GM12874 (cell line): ENCODE data around the gene R3HDM1.

Experiments used
- TF ChIP-seq, protein P1 (sequence below): IDR thresholded peaks from 2 replicates; pipeline ENCODE4 v1.5.1; 2011; ENCODE audit warnings: low read depth, mild to moderate bottlenecking, control low read depth, low read length, moderate library complexity; ENCODE audit not compliant: insufficient read depth

Gene R3HDM1

DNA sequence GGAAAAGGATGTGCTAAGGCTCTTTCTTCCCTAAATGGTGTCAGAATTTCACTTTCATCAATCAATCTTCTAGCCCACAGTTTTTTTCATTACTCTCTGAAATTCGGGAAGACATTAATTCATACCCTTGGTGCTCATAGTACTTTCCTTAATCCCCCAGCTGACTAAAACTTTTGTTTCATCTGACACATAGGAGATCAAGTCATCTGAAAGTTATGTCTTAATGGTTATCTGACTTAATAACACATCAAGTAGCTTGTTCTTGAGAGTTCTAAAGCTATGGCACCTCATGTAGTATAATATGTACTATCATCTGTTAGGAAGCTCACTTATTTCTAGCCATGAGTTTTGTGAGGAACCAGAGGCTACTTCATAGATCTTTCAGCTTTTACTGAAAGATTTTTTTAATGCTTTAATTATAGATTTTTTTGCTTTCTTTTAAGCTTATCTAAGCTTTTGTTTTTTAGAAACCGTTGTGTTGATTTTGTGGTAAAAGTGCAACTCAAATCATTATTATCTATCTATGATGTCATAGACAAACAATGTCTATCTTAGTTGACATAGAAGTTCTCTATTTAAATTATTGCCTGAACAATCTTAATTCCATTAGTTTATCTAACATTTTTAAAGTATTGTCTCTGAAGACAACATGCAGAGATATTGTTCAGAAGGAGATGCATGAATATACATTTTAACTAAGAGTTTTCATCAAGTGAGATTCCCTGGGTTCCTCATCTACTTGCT is 116.7 kb downstream of the R3HDM1 start:
- TF ChIP-seq, protein P1, sequence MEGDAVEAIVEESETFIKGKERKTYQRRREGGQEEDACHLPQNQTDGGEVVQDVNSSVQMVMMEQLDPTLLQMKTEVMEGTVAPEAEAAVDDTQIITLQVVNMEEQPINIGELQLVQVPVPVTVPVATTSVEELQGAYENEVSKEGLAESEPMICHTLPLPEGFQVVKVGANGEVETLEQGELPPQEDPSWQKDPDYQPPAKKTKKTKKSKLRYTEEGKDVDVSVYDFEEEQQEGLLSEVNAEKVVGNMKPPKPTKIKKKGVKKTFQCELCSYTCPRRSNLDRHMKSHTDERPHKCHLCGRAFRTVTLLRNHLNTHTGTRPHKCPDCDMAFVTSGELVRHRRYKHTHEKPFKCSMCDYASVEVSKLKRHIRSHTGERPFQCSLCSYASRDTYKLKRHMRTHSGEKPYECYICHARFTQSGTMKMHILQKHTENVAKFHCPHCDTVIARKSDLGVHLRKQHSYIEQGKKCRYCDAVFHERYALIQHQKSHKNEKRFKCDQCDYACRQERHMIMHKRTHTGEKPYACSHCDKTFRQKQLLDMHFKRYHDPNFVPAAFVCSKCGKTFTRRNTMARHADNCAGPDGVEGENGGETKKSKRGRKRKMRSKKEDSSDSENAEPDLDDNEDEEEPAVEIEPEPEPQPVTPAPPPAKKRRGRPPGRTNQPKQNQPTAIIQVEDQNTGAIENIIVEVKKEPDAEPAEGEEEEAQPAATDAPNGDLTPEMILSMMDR: no peak

- TF ChIP-seq, protein P1: no peak
These were observed 119.4 kb downstream of the R3HDM1 start for GRCh38 chr2:135650721-135651120.

- TF ChIP-seq, protein P1: no peak
These were observed 120.4 kb downstream of the R3HDM1 start for GRCh38 chr2:135651717-135652116.

DNA sequence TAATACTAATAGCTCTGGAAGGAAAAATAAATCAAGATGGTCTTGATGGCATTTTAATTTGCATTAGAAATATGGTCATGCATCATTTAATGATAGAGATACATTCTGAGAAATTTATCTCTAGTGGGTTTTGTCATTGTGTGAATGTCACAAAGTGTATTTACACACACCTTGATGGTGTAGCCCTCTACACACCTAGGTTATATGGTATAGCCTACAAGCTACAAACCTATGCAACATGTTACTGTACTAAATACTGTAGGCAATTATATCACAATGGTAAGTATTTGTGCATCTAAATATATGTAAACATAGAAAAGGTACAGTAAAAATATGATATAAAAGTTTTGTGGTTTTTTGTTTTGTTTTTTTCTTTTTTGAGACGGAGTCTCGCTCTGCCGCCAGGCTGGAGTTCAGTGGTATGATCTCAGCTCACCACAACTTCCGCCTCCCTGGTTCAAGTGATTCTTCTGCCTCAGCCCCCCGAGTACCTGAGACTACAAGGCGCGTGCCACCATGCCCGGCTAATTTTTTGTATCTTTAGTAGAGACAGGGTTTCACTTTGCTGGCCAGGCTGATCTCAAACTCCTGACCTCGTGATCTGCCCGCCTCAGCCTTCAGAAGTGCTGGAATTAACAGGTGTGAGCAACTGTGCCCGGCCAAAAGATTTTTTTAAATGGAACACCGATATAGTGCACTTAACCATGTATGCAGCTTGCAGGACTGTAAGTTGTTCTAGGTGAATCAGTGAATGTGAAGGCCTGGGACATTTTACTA is 126.7 kb downstream of the R3HDM1 start:
- TF ChIP-seq, protein P1: no peak

GRCh38 chr2:135662088-135662487 is 130.8 kb downstream of the R3HDM1 start:
- TF ChIP-seq, protein P1: no peak

DNA sequence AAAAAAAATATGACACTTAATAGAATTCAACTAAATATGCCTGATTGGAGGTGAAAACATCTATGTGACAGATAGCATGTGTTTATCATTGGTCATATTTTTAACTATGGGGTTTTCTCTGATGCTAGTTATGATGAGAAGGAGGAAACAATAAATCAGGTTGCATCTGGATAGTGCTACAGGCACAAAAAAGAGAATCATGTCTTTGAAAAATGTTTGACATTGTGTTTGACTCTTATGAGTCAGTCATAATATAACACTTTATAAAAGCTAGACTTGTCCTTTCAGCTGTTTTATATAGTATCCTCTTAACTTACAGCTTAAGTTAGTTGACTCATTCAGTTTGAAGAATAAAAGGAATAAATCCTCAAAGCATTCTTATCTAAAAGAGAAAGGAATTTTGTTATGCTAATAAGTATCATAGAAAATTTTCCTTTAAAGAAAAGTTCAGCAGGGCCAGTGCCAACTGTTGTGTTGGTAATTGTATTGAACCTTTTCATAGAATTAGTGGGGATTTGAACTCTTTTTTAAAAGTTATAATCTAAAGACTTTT is 131.9 kb downstream of the R3HDM1 start:
- TF ChIP-seq, protein P1: no peak

DNA sequence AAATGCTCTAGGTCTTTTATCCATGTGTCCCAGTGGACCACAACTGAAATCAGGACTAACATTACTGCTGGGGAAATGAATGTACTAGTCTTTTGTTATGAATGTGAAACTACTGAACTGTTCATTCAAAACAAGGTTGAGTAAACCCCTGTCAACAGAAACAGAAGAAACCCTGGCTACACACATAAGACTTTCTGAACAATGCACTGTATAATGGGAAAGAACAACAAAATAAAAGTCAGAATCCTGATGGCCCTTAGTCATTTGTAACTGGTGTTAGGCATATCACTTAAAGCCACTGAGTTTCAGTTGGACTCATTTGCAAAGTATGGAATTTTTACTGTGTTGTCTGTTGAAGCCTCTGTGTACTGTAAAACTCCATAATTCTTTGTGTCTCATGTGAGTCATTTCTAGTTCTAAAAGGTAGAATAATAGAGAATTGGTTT is 133.4 kb downstream of the R3HDM1 start:
- TF ChIP-seq, protein P1: no peak
